ENCODE data around the gene LSAMP. TPM values are rescaled to one million over a fixed set of nuclear protein-coding genes. Genes with fewer than 3 reads are reported as not detected.
"Not testable (repeated sequence)": the region's sequence is repeated elsewhere in the genome, so short reads cannot be mapped to it uniquely, and the experiment has no call there.

Gene LSAMP
- polyA plus RNA-seq, 3 donors: not detected

- Histone ChIP-seq H3K4me3 (replicated peaks in 1 of 3; ENCODE audit: low read depth in 2 of 3, low read length in 3 of 3) (no peak overlapping the region), H3K4me2 (replicated peaks; ENCODE audit: extremely low read depth, low read length, poor library complexity, severe bottlenecking) (no peak overlapping the region), H3K27me3 (ENCODE audit: control insufficient read depth in 2 of 2, insufficient read depth in 2 of 2, low read length in 2 of 2) (no peaks in the 10 kb centered on the region), H2AFZ (ENCODE audit: insufficient read depth, low read depth, low read length, poor library complexity, severe bottlenecking) (no peak overlapping the region), H3K36me3 (replicated peaks in 1 of 2; ENCODE audit: control insufficient read depth in 1 of 2, insufficient read depth in 2 of 2, low read length in 2 of 2) (no peaks in the 10 kb centered on the region), H4K20me1 (ENCODE audit: insufficient read depth, low read length) (no peaks in the 10 kb centered on the region), H3K9me3 (replicated peaks in 1 of 2; ENCODE audit: control insufficient read depth in 1 of 2, insufficient read depth in 1 of 2, low read length in 2 of 2) (no peaks in the 10 kb centered on the region), H3K27ac (ENCODE audit: low read depth in 1 of 2, low read length in 2 of 2) (no peak overlapping the region), H3K9ac (ENCODE audit: insufficient read depth, low read length, poor library complexity, severe bottlenecking) (no peak overlapping the region), H3K4me1 (ENCODE audit: control insufficient read depth in 1 of 2, insufficient read depth in 2 of 2, low read length in 2 of 2) (no peaks in the 10 kb centered on the region), H3K79me2 (ENCODE audit: insufficient read depth, low read length) (no peaks in the 10 kb centered on the region)
- no peak for TF ChIP-seq CTCF (IDR thresholded peaks at IDR 0.05)
- intact Hi-C loops (cut with micrococcal nuclease): no loop called here
- H3K4me1 Mint-ChIP-seq: no peaks in the 10 kb centered on the region
- H3K27ac Mint-ChIP-seq: no peak overlapping the region
- H3K27me3 Mint-ChIP-seq (ENCODE audit: low read depth in 3 of 3): peaks cover 3 to 13% (median 6%) of the 10 kb centered on the region in 3 donors
- WGBS (ENCODE audit: insufficient coverage): 36% methylated on average over 6 of the region's 6 CpGs
- H3K36me3 Mint-ChIP-seq: no peaks in the 10 kb centered on the region
- H3K9me3 Mint-ChIP-seq: peaks cover 0 to 2% (median 0%) of the 10 kb centered on the region in 7 donors
- no peak for DNase-seq
- H3K4me3 Mint-ChIP-seq: peak overlapping the region in 1 of 2 donors; percentile 57
These were observed 652.9 kb downstream of the LSAMP start for GRCh38 chr3:115792206-115792955.

DNA sequence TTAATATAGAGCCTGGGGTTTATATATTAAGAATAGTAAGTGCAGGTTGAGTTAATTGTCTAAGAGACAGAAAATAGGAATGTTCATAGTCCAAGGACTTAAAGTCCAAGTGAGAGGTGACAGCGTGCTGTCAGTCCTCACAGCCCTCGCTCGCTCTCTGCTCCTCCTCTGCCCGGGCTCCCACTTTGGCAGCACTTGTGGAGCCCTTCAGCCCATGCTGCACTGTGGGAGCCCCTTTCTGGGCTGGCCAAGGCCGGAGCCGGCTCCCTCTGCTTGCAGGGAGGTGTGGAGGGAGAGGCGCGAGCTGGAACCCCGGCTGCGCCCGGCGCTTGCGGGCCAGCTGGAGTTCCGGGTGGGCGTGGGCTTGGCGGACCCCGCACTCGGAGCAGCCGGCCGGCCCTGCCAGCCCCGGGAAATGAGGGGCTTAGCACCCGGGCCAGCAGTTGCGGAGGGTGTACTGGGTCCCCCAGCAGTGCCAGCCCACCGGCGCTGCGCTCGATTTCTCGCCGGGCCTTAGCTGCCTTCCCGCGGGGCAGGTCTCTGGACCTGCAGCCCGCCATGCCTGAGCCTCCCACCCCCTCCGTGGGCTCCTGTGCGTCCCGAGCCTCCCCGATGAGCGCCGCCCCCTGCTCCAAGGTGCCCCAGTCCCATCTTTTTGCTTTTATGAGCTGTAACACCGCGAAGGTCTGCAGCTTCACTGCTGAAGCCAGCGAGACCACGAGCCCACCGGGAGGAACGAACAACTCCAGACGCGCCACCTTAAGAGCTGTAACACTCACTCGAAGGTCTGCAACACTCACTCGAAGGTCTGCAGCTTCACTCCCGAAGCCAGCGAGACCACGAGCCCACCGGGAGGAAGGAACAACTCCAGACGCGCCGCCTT is 653.8 kb downstream of the LSAMP start:
- H3K9me3 ChIP-seq (replicated peaks in 1 of 2; ENCODE audit: control insufficient read depth in 1 of 2, insufficient read depth in 1 of 2, low read length in 2 of 2); DNase-seq; H3K4me1 ChIP-seq (ENCODE audit: control insufficient read depth in 1 of 2, insufficient read depth in 2 of 2, low read length in 2 of 2); H3K9ac ChIP-seq (ENCODE audit: insufficient read depth, low read length, poor library complexity, severe bottlenecking); H3K36me3 Mint-ChIP-seq; H3K79me2 ChIP-seq (ENCODE audit: insufficient read depth, low read length); intact Hi-C loops (cut with micrococcal nuclease); H3K27me3 ChIP-seq (ENCODE audit: control insufficient read depth in 2 of 2, insufficient read depth in 2 of 2, low read length in 2 of 2); H3K4me3 ChIP-seq (replicated peaks in 1 of 3; ENCODE audit: low read depth in 2 of 3, low read length in 3 of 3); H2AFZ ChIP-seq (ENCODE audit: insufficient read depth, low read depth, low read length, poor library complexity, severe bottlenecking); H3K9me3 Mint-ChIP-seq; H3K27ac Mint-ChIP-seq; H3K4me3 Mint-ChIP-seq; H3K4me1 Mint-ChIP-seq; H4K20me1 ChIP-seq (ENCODE audit: insufficient read depth, low read length); H3K4me2 ChIP-seq (replicated peaks; ENCODE audit: extremely low read depth, low read length, poor library complexity, severe bottlenecking); H3K36me3 ChIP-seq (replicated peaks in 1 of 2; ENCODE audit: control insufficient read depth in 1 of 2, insufficient read depth in 2 of 2, low read length in 2 of 2); H3K27ac ChIP-seq (ENCODE audit: low read depth in 1 of 2, low read length in 2 of 2): not testable (repeated sequence)
- peaks cover 3 to 13% (median 6%) of the 10 kb centered on the region in 3 donors for H3K27me3 Mint-ChIP-seq (ENCODE audit: low read depth in 3 of 3)
- WGBS (ENCODE audit: insufficient coverage): 81% methylated on average over 52 of the region's 55 CpGs
